GM12874 (cell line): Measurements from ENCODE around the gene TTYH3.

Experiments
- CTCF ChIP-seq: IDR thresholded peaks from 2 replicates; pipeline ENCODE4 v1.5.1; 2011; ENCODE audit warnings: low read depth, mild to moderate bottlenecking, control low read depth, low read length, moderate library complexity; ENCODE audit not compliant: insufficient read depth

TTYH3 gene

GRCh38 chr7:2597273-2597640, 34.5 kb upstream of the TTYH3 start:
- TF ChIP-seq CTCF = no peak

- TF ChIP-seq CTCF = no peak
Observed at GRCh38 chr7:2598154-2598823, 33.5 kb upstream of the TTYH3 start.

GRCh38 chr7:2601065-2601464, 30.7 kb upstream of the TTYH3 start:
- TF ChIP-seq CTCF = no peak

- no peak for TF ChIP-seq CTCF
Observed at GRCh38 chr7:2601907-2602306, 29.9 kb upstream of the TTYH3 start.

- no peak for TF ChIP-seq CTCF
Observed at GRCh38 chr7:2602406-2603043, 29.3 kb upstream of the TTYH3 start.

GRCh38 chr7:2603044-2603965, 28.5 kb upstream of the TTYH3 start:
- no peak for TF ChIP-seq CTCF

- no peak for TF ChIP-seq CTCF
Observed at GRCh38 chr7:2604608-2605174, 27.1 kb upstream of the TTYH3 start.
